Measurements from ENCODE around the gene IL3. TPM values are rescaled to one million over a fixed set of nuclear protein-coding genes. Genes with fewer than 3 reads are reported as not detected.
A peak's percentile ranks its signal among the peaks of the same experiment; 100 is the strongest.

The IL3 gene, protein sequence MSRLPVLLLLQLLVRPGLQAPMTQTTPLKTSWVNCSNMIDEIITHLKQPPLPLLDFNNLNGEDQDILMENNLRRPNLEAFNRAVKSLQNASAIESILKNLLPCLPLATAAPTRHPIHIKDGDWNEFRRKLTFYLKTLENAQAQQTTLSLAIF
- total RNA-seq = not detected
- long read RNA-seq = 0 reads

DNA sequence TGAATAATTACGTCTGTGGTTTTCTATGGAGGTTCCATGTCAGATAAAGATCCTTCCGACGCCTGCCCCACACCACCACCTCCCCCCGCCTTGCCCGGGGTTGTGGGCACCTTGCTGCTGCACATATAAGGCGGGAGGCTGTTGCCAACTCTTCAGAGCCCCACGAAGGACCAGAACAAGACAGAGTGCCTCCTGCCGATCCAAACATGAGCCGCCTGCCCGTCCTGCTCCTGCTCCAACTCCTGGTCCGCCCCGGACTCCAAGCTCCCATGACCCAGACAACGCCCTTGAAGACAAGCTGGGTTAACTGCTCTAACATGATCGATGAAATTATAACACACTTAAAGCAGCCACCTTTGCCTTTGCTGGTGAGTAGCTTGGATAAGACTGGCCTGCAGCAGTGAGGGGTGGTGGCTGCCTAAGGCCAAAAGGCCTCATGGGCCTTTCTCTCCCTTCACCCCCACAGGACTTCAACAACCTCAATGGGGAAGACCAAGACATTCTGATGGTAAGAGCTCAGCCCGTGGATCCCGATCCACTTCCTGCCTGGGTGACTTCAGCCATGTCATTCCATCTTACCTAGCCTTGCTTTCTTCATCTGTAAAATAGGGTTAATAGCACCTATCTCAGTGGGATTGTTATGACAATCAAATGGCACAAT is at the start of gene IL3:
TSS of gene IL3 (plus strand) at position 155 of the 661 bp plus-strand sequence. CDS start at position 207, 52 bp downstream.
- intact Hi-C loops (cut with DNase I) = loop anchor here (5.0 to 10.0 kb wide), 3 partner anchors 77 to 636 kb away; no protein-coding TSS in a partner anchor
- DNase-seq (ENCODE audit: missing footprints) (no peak), ATAC-seq (no peak)

GRCh38 chr5:132010989-132011621 is 49.4 kb upstream of the IL3 start:
- ATAC-seq (no peak), DNase-seq (ENCODE audit: missing footprints) (no peak)
- intact Hi-C loops (cut with DNase I) = no loop called here

- DNase-seq (ENCODE audit: missing footprints) = no peak
- ATAC-seq = peak; percentile 49
Measured at GRCh38 chr5:132011622-132012343, 48.7 kb upstream of the IL3 start, which contains the start of gene ACSL6. ACSL6 (minus strand) TSS chr5:132011658; CDS start chr5:132011553, 105 bp downstream.

GRCh38 chr5:132012371-132013005 is 48.0 kb upstream of the IL3 start:
- DNase-seq (ENCODE audit: missing footprints) (no peak), ATAC-seq (peak; percentile 60)
- intact Hi-C loops (cut with DNase I) = no loop called here

More at GRCh38 chr5:132011622-132012343, 48.7 kb upstream of the IL3 start, which contains the start of gene ACSL6:
- intact Hi-C loops (cut with DNase I) = no loop called here

DNA sequence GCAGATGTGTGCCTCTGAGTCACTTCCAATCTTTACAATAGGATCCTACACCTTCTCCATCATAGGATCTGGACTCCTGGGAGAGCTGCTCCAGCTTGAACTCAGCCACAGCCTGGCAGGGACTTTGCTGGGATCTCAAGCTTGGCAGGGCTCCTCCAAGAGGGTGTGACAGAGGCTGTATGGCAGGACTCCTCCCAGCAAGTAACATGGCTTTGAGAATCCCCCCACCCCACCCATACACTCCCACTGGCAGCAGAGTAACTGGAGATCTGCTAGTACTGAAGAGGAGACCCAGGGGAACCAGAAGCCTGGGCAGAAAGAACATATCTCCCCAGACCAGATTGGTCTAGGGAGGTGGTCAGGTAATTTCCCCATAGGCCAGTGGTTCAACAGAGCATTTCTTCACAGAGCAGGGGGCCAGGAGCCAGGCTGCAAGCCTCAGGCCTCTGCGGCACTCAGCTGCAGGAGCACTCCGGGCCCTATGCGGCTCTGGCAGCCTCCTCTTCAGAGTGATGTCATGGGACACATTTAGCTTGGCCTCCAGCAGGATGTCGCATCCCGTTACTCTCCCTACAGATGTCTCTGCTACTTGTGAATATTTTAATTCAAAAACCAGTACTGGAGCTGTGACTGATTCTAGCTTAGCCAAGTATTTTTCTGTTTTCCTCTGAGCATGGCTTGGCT is 47.3 kb upstream of the IL3 start:
- ATAC-seq (peak; percentile 54), DNase-seq (ENCODE audit: missing footprints) (no peak)
- intact Hi-C loops (cut with DNase I) = no loop called here

DNA sequence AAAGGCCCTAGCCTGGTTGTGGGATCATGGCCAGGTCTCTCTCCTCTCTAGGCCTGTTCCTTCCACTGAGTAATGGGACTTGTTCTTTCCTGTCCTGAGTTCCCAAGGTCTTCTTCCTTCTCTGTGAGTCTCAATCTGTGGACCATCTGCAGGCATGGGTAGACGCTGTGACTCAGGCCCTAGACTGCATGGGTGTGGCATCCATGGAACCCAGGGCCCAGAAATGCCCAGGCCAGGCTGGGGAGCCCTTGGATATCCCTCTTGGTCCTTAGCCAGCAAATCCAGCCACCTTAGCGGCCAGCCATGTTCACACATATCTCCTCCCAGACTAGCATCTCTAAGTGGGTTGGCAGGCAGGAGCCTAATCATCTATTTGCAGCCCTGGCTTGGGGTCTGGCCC is 46.7 kb upstream of the IL3 start:
- ATAC-seq (no peak), DNase-seq (ENCODE audit: missing footprints) (no peak)
- intact Hi-C loops (cut with DNase I) = no loop called here

DNA sequence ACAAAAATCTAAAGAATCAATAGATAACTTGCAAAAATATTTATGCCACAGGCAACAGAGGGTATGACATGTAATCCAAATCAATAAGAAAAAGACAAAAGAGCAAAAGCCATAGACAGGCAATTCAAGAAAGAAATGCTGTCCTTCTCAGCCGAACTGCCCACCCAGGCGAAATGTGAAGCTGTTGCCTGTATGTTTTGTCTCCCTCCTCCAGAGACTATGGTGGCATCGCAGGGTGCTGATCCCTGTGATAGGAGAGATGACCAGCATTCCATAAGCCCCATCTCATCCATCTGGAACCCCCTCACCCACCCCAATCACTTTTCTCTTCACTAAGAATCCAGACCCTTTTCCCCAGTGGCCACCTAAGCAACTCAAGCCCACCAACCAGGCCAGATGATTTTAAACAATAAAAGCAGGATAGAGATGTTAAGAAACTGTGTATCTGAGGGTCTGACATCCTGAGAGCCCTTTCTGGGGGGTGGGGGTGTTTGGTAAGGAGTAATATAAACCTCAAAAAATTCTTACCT is 43.7 kb upstream of the IL3 start:
- ATAC-seq = no peak
- intact Hi-C loops (cut with DNase I) = no loop called here
- no peak for DNase-seq (ENCODE audit: missing footprints)

DNA sequence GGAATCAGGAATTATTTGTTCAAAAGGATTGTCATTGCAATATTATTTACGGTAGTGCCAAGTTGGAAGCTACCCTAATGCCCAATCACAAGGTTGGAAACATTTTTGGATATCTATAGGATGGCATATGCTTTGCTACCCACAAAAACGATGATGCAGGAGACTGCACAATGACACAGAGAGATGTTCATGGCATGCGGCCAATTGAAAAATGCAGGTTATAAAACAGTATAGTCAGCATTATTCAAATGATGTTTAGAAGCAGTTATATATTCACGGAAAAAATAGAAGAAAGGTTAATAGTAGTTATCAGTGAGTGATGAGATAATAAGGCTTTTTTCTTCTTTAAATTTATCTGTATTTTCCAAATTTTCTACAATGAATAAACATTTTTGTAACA is 43.1 kb upstream of the IL3 start:
- intact Hi-C loops (cut with DNase I) = no loop called here
- DNase-seq (ENCODE audit: missing footprints) (no peak), ATAC-seq (no peak)

DNA sequence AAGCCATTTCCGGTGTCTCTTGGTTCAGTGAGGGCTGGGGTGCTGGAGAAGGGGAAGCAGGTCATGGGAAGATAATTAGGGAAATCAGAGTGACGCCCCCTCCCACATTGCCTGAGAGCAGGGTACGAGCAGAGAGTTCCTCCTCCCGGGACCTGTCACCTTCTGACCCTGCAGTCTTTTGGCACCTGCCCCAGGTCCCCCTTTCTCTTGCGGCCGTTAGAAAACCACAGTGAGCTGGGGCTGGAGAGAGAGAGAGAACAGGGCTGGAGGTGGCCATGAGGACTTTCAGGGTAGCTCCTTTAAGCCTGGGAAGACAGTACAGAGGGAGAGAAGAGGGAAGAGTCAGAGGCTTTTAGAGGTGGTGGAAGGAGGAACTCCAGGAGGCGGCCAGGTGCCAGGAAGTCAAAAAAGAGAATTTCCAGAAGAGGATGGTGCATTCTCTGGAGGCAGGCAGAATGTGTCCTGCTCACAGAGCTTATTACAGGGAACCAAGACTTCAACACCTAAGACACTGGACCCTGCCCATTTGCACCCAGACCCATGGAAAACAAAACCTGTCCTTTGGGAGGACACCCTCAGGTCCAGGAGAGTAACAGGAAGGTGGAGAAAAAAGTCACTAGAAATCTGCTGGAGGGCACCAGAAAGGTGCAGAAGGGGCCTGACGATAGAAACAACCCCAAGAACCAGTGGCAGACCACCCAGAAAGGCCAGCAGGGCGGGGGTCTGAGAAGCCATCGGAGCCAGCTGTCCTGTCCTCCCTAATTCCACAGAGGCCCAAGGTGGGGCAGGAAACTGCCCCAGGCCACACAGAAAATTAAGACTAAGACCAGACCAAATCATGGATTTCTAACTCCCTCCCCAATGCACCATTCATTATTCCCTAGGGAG is 42.5 kb upstream of the IL3 start:
- ATAC-seq (no peak), DNase-seq (ENCODE audit: missing footprints) (no peak)
- intact Hi-C loops (cut with DNase I) = no loop called here

DNA sequence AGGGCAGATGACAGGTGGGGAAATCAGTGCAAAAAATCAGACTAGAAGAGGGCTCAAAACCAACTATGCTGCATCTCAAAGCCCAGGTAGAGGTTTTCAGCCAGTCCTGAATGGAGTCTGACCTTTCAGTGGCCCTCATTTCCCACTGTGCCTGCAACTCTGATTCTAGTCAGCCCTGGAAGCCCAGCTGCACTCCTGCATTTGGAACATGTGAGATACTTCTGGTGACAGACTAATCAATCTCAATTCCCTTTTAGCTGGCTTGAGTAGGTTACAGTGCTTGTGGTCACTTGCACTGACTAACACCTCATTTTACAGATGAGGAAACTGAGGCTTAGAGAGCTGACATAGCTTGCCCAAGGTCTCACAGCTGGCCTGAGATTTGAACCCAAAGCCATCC is 41.1 kb upstream of the IL3 start:
- intact Hi-C loops (cut with DNase I) = no loop called here
- DNase-seq (ENCODE audit: missing footprints) (no peak), ATAC-seq (no peak)

- intact Hi-C loops (cut with DNase I) = no loop called here
- DNase-seq (ENCODE audit: missing footprints) (no peak), ATAC-seq (no peak)
Measured at GRCh38 chr5:132019857-132020555, 40.4 kb upstream of the IL3 start.

GRCh38 chr5:132020568-132021339 is 39.7 kb upstream of the IL3 start:
- DNase-seq (ENCODE audit: missing footprints) (no peak), ATAC-seq (no peak)
- intact Hi-C loops (cut with DNase I) = no loop called here

DNA sequence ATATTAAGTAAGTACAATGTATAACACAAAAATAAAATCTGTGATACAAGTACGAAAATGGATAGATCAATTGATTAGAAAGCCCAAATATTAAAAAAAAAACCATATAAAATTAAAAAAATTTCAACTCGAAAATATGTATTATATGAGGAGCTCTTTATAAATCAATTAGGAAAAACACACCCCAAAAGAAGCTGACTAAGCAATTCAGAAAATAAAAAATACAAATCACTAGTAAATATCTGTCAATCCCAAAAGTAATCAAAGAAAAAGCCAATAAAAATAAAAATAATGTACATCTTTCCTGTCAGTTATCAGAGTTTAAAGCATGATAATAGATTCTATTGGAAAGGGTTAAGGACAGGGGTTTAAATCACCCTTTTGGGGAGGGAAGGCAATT is 38.8 kb upstream of the IL3 start:
- ATAC-seq = no peak
- intact Hi-C loops (cut with DNase I) = no loop called here
- DNase-seq (ENCODE audit: missing footprints) = no peak

GRCh38 chr5:132022737-132023136 is 37.7 kb upstream of the IL3 start:
- no peak for DNase-seq (ENCODE audit: missing footprints)

GRCh38 chr5:132023258-132024116 is 37.0 kb upstream of the IL3 start:
- intact Hi-C loops (cut with DNase I) = no loop called here
- DNase-seq (ENCODE audit: missing footprints) (no peak), ATAC-seq (no peak)

More at GRCh38 chr5:132022737-132023136, 37.7 kb upstream of the IL3 start:
- ATAC-seq = no peak
- intact Hi-C loops (cut with DNase I) = no loop called here
